ENCODE results near the gene FOSL2. TPM values are rescaled to one million over a fixed set of nuclear protein-coding genes. Genes with fewer than 3 reads are reported as not detected.

The FOSL2 gene
- total RNA-seq, 2 experiments from 2014 or later: 114 to 119 TPM

GRCh38 chr2:28397043-28397381 is 4.4 kb downstream of the FOSL2 start:
- no peak for DNase-seq
- Mint-ChIP-seq H3K9me3 (no peaks in the 10 kb centered on the region), H3K36me3 (ENCODE audit: low read depth) (peaks cover 43% of the 10 kb centered on the region), H3K27me3 (no peaks in the 10 kb centered on the region), H3K4me3 (no peak overlapping the region), H3K27ac (peak overlapping the region; percentile 43), H3K4me1 (ENCODE audit: low read depth) (peaks cover 43% of the 10 kb centered on the region)
- intact Hi-C loops (cut with micrococcal nuclease): loop anchor here (10.0 kb wide), 1 partner anchor 682 kb away; no protein-coding TSS in a partner anchor
- no peak for ATAC-seq
- CTCF ChIA-PET: interaction anchor here (1.3 to 1.4 kb wide), 2 partner anchors 12 to 18 kb away, joined by 3 read pairs; no protein-coding TSS in a partner anchor
- POLR2A ChIA-PET: interaction anchor here (1.3 to 1.5 kb wide), 2 partner anchors 13 to 21 kb away, joined by 4 to 5 read pairs; no protein-coding TSS in a partner anchor
- no peak for TF ChIP-seq CTCF (IDR thresholded peaks at IDR 0.05)

- ATAC-seq (peak; percentile 41), DNase-seq (no peak)
- no peaks in the 10 kb centered on the region for H3K9me3 Mint-ChIP-seq
- intact Hi-C loops (cut with micrococcal nuclease): loop anchor here (10.0 kb wide), 1 partner anchor 683 kb away; no protein-coding TSS in a partner anchor
- H3K27me3 Mint-ChIP-seq: no peaks in the 10 kb centered on the region
- ChIA-PET CTCF (no interaction called here), POLR2A (interaction anchor here (0.9 kb wide), 1 partner anchor 20 kb away, joined by 3 read pairs; no protein-coding TSS in a partner anchor)
- H3K4me1 Mint-ChIP-seq (ENCODE audit: low read depth): peaks cover 55% of the 10 kb centered on the region
- TF ChIP-seq CTCF (IDR thresholded peaks at IDR 0.05): no peak
- H3K4me3 Mint-ChIP-seq: peak overlapping the region; percentile 28
- H3K27ac Mint-ChIP-seq: peak overlapping the region; percentile 53
- peaks cover 54% of the 10 kb centered on the region for H3K36me3 Mint-ChIP-seq (ENCODE audit: low read depth)
These were observed 5.6 kb downstream of the FOSL2 start for GRCh38 chr2:28398101-28398834.

GRCh38 chr2:28399289-28399688 is 6.6 kb downstream of the FOSL2 start:
- POLR2A ChIA-PET: interaction anchor here (0.9 kb wide), 1 partner anchor 19 kb away, joined by 3 read pairs; no protein-coding TSS in a partner anchor
- H3K36me3 Mint-ChIP-seq (ENCODE audit: low read depth): peaks cover 64% of the 10 kb centered on the region
- CTCF ChIA-PET: no interaction called here
- no peak for DNase-seq
- no peak for ATAC-seq
- no peak overlapping the region for H3K4me3 Mint-ChIP-seq
- H3K27me3 Mint-ChIP-seq: no peaks in the 10 kb centered on the region
- TF ChIP-seq CTCF (IDR thresholded peaks at IDR 0.05): no peak
- intact Hi-C loops (cut with micrococcal nuclease): loop anchor here (10.0 kb wide), 1 partner anchor 684 kb away; no protein-coding TSS in a partner anchor
- peaks cover 65% of the 10 kb centered on the region for H3K4me1 Mint-ChIP-seq (ENCODE audit: low read depth)
- no peak overlapping the region for H3K27ac Mint-ChIP-seq
- no peaks in the 10 kb centered on the region for H3K9me3 Mint-ChIP-seq

DNA sequence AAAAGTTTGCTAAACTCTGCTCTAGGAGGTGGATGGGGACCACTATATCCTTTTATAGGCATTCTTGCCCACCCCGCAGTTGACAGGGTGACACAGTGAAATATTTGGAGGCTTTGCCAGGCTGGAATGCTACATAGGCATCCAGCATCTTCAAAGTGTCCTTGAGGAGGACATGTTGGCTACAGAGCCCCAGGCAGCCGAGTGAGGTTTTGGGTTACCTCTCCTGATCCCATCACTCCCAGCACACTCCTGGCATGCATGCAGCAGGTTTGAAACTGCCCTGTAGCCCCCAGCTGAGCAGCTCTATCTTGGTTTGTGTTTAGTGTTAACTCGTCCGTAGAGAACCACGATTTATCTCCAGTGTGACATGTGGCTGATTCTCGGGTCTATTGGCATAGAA is 7.3 kb downstream of the FOSL2 start:
- intact Hi-C loops (cut with micrococcal nuclease): loop anchor here (10.0 kb wide), 1 partner anchor 685 kb away; no protein-coding TSS in a partner anchor
- H3K27ac Mint-ChIP-seq: no peak overlapping the region
- no peak overlapping the region for H3K4me3 Mint-ChIP-seq
- peaks cover 71% of the 10 kb centered on the region for H3K4me1 Mint-ChIP-seq (ENCODE audit: low read depth)
- no peaks in the 10 kb centered on the region for H3K9me3 Mint-ChIP-seq
- DNase-seq (no peak), ATAC-seq (no peak)
- peaks cover 70% of the 10 kb centered on the region for H3K36me3 Mint-ChIP-seq (ENCODE audit: low read depth)
- TF ChIP-seq CTCF (IDR thresholded peaks at IDR 0.05): no peak
- no peaks in the 10 kb centered on the region for H3K27me3 Mint-ChIP-seq
- ChIA-PET POLR2A (no interaction called here), CTCF (no interaction called here)

DNA sequence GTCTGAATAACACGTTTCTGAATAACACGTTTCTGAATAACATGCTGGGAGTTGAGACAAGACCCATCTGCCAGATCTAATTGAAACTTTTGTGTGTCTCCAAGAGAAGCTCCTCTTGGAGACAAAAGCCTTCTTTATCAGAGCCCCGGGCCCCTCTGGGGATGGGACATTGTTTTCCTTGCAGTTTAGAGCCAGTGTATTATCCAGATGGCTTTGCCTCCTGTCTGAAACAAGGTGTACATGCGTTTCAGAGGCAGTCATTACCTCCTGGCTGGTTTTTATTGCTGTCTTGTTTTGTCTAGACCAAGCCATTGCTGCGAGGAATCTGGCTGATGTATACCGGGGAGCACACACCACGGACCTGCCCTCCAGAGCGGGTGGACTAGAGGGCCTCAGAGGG is 7.8 kb downstream of the FOSL2 start:
- Mint-ChIP-seq H3K36me3 (ENCODE audit: low read depth) (peaks cover 75% of the 10 kb centered on the region), H3K9me3 (no peaks in the 10 kb centered on the region), H3K27me3 (no peaks in the 10 kb centered on the region), H3K4me1 (ENCODE audit: low read depth) (peaks cover 76% of the 10 kb centered on the region), H3K4me3 (no peak overlapping the region), H3K27ac (no peak overlapping the region)
- TF ChIP-seq CTCF (IDR thresholded peaks at IDR 0.05): no peak
- POLR2A ChIA-PET: interaction anchor here (1.0 to 3.0 kb wide), 3 partner anchors 8 to 46 kb away, joined by 3 to 12 read pairs (median 6); partner anchors contain the start of gene FOSL2
- DNase-seq (no peak), ATAC-seq (no peak)
- CTCF ChIA-PET: no interaction called here
- intact Hi-C loops (cut with micrococcal nuclease): no loop called here
